ENCODE results near the gene NEK9. TPM values are rescaled to one million over a fixed set of nuclear protein-coding genes. Genes with fewer than 3 reads are reported as not detected.

NEK9 gene
- total RNA-seq, 3 donors from 2014 or later: 44.7 to 104 (median 49.9) TPM

- DNase-seq (no peak), ATAC-seq (no peak)
- H3K36me3 ChIP-seq (ENCODE audit: low read depth): no peaks in the 10 kb centered on the region
- H3K4me3 ChIP-seq: no peak overlapping the region
- TF ChIP-seq CTCF (IDR thresholded peaks at IDR 0.05): no peak
- no peaks in the 10 kb centered on the region for H3K9me3 ChIP-seq
- H3K4me1 ChIP-seq (ENCODE audit: low read depth): peaks cover 22% of the 10 kb centered on the region
- intact Hi-C loops (cut with DNase I, micrococcal nuclease): loop anchor here in 1 of 2 donors (5.0 kb wide), 1 partner anchor 163 kb away; no protein-coding TSS in a partner anchor
These were observed 12.3 kb upstream of the NEK9 start for GRCh38 chr14:75139185-75139584.

DNA sequence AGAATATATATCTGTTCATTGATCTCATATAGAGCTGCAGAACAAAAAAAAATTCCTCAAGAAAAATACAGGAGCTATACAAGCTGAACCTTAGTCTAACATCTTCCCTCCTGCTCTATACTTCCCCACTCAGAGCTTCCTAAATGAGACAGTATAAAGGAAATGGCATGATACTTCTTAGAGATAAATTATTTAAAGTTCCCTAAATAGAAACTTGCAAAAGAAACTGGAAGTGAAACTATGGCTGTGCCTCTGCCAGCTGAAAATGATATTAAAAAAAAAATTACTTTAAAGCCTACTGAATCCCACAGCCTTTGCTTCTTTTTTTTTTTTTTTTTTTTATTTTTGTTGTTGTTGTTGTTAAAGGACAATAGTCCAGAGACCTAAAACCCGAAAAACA lies 11.6 kb upstream of the NEK9 start:
- peaks cover 22% of the 10 kb centered on the region for H3K4me1 ChIP-seq (ENCODE audit: low read depth)
- no peak overlapping the region for H3K4me3 ChIP-seq
- intact Hi-C loops (cut with DNase I, micrococcal nuclease): loop anchor here in 1 of 2 donors (5.0 kb wide), 1 partner anchor 164 kb away; no protein-coding TSS in a partner anchor
- DNase-seq (no peak), ATAC-seq (peak; percentile 28)
- no peaks in the 10 kb centered on the region for H3K36me3 ChIP-seq (ENCODE audit: low read depth)
- TF ChIP-seq CTCF (IDR thresholded peaks at IDR 0.05): no peak
- H3K9me3 ChIP-seq: no peaks in the 10 kb centered on the region

DNA sequence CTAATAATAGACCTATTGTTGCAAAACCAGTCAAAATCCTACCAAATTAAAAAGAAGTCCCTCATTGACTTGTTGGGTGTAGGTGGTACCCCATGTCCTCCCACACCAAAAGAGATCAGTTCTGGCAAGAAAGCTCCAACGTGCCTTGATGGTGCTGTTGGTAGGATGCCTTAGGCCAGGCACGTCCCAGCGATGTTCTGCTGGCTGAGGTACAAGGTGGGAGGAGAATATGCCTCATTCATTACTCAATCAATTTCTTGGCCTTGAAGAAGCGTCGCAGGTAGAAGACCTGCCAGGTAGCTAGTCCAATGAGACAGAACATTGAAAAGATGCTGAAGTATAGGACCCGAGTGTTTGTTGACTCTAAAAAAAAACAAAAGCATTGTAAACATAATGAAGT lies 7.8 kb upstream of the NEK9 start:
- H3K9me3 ChIP-seq: no peaks in the 10 kb centered on the region
- intact Hi-C loops (cut with DNase I, micrococcal nuclease): loop anchor here in 1 of 2 donors (5.0 kb wide), 1 partner anchor 168 kb away; no protein-coding TSS in a partner anchor
- H3K4me1 ChIP-seq (ENCODE audit: low read depth): peaks cover 4% of the 10 kb centered on the region
- H3K36me3 ChIP-seq (ENCODE audit: low read depth): no peaks in the 10 kb centered on the region
- no peak overlapping the region for H3K4me3 ChIP-seq
- ATAC-seq: no peak
- no peak for DNase-seq
- TF ChIP-seq CTCF (IDR thresholded peaks at IDR 0.05): no peak

DNA sequence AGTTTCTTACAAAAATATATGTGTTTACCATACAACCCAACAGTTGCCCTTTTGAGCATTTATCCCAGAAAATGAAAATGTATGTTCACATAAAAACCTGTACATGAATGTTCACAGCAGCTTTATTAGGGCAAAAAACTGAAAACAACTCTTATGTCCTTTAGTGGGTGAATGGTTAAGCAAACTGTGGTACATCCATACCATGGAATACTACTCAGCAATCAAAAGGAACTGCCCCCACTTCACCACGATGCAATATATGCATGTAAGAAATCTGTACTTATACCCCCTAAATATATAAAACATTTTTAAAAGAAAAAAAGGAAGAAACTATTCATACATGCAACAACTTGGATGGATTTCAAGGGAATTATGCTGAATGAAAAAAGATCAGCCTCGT lies 6.7 kb upstream of the NEK9 start:
- Histone ChIP-seq H3K36me3 (ENCODE audit: low read depth) (no peaks in the 10 kb centered on the region), H3K9me3 (no peaks in the 10 kb centered on the region), H3K4me1 (ENCODE audit: low read depth) (peaks cover 8% of the 10 kb centered on the region), H3K4me3 (no peak overlapping the region)
- ATAC-seq: no peak
- no peak for DNase-seq
- intact Hi-C loops (cut with DNase I, micrococcal nuclease): loop anchor here in 1 of 2 donors (2.0 kb wide), 1 partner anchor 169 kb away; no protein-coding TSS in a partner anchor
- no peak for TF ChIP-seq CTCF (IDR thresholded peaks at IDR 0.05)

DNA sequence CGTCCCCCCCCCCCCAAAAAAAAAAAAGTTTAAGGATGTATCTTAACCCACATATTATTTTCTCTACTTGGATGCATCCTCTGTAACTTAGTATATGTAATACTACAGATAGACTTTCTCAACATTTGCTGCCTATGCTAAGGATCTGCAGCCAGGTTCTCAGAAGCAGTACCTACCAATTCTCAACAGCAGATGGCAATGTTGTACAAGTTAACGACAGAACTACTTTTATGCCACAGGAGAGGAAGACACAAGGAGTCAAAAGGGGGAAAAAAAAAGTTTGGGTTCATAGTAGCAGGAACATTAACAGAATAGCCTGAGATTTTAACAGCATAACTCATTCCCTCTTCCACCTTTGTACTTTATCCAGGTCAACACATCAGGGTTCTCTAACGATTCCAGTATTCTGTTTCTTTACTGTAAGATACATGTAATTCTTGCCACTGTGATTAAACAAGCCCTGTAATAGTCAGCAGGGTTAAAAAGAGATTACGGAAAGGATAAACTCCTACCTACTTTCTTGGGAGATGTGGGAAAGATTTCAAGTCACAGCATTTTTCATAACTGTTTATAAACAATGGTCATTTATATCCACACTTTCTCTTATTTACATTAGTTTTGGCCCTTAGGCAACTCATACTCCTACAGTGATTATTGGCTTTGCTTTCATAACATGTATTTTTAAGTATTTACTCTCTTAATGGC lies 5.7 kb upstream of the NEK9 start:
- peak in 1 of 3 donors; percentile 90 for DNase-seq
- peak; percentile 84 for ATAC-seq

More for the DNA sequence above, 5.7 kb upstream of the NEK9 start:
- intact Hi-C loops (cut with DNase I, micrococcal nuclease): loop anchor here in 1 of 2 donors (2.0 kb wide), 1 partner anchor 170 kb away; no protein-coding TSS in a partner anchor
- H3K36me3 ChIP-seq (ENCODE audit: low read depth): no peaks in the 10 kb centered on the region
- H3K4me3 ChIP-seq: no peak overlapping the region
- H3K9me3 ChIP-seq: no peaks in the 10 kb centered on the region
- H3K4me1 ChIP-seq (ENCODE audit: low read depth): peaks cover 19% of the 10 kb centered on the region
- TF ChIP-seq CTCF (IDR thresholded peaks at IDR 0.05): peak; percentile 46
